GM18526 (cell line): ENCODE data around the gene GASK1A.

Experiments used
- POLR2A ChIP-seq: IDR thresholded peaks from 3 replicates; pipeline ENCODE4 v1.6.1; 2011; ENCODE audit not compliant: insufficient read length; ENCODE audit errors: extremely low read depth

GASK1A gene

GRCh38 chr3:43031485-43031884 is 52.4 kb downstream of the GASK1A start:
- TF ChIP-seq POLR2A: no peak

GRCh38 chr3:43031889-43032545 is 52.9 kb downstream of the GASK1A start:
- no peak for TF ChIP-seq POLR2A

- no peak for TF ChIP-seq POLR2A
Measured at GRCh38 chr3:43032646-43033628, 53.8 kb downstream of the GASK1A start.

GRCh38 chr3:43034200-43034599 is 55.1 kb downstream of the GASK1A start:
- no peak for TF ChIP-seq POLR2A

GRCh38 chr3:43034911-43035310 is 55.8 kb downstream of the GASK1A start:
- no peak for TF ChIP-seq POLR2A

- TF ChIP-seq POLR2A: no peak
Measured at GRCh38 chr3:43035801-43036365, 56.8 kb downstream of the GASK1A start.

GRCh38 chr3:43036621-43037423 is 57.7 kb downstream of the GASK1A start:
- no peak for TF ChIP-seq POLR2A

- TF ChIP-seq POLR2A: no peak
Measured at GRCh38 chr3:43038010-43038409, 58.9 kb downstream of the GASK1A start.

GRCh38 chr3:43041517-43041916 is 62.4 kb downstream of the GASK1A start:
- no peak for TF ChIP-seq POLR2A

- TF ChIP-seq POLR2A: no peak
Measured at GRCh38 chr3:43043071-43043766, 64.1 kb downstream of the GASK1A start.

- TF ChIP-seq POLR2A: no peak
Measured at GRCh38 chr3:43043793-43044192, 64.7 kb downstream of the GASK1A start.

- TF ChIP-seq POLR2A: no peak
Measured at GRCh38 chr3:43046583-43046982, 67.5 kb downstream of the GASK1A start.

- TF ChIP-seq POLR2A: no peak
Measured at GRCh38 chr3:43048470-43048869, 69.4 kb downstream of the GASK1A start.

GRCh38 chr3:43053291-43053690 is 74.2 kb downstream of the GASK1A start:
- TF ChIP-seq POLR2A: no peak
